Stimulated activated CD8-positive, alpha-beta memory T cell treated with anti-CD3 and anti-CD28 coated beads, Interleukin-7, amount 100 ng/mL, for 4 hours (primary cell): Measurements from ENCODE around the gene WDR7.

Source experiments
- DNase-seq, 2 donors: peaks; one replicate each; pipeline ENCODE4 v3.0.0-alpha.2; 2020; ENCODE audit warnings: low read depth in 2 of 2

Gene WDR7

DNA sequence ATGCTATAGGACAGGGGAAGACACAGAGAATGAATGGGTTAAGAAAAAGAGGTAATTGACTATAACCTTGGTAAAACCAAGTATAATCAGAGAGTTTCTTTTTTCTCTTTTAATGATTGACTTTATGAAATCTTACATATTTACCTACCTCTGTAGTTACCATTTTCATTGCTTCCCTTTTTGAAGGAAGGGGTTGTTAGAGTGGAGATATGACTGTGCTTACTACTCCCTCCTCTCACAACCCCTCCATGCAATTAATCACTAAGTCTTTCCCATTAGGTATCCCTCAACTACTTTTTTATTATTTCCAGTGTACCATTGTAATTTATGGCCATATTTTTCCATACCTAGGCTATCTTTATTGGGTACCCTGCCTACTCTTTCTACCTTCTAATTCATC lies 71.4 kb downstream of the WDR7 start:
- DNase-seq: no peak

DNA sequence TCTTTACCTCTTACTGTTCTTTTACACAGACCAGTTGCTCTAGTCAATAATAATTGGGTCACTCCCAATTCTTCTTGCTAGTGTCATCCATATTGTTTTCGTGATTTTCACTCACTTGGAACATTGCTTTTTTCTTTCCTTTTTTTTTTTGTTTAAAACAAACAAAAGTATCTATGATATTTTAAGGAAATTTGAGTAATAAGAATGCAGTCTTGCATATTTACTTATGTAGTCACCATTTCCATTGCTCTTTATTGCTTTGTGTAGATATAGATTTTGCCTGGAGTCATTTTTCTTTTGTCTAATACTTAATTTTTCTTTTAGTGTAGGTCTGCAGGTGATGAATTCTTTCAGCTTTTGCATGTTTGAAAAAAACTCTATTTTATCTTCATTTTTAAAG lies 71.9 kb downstream of the WDR7 start:
- DNase-seq: no peak

DNA sequence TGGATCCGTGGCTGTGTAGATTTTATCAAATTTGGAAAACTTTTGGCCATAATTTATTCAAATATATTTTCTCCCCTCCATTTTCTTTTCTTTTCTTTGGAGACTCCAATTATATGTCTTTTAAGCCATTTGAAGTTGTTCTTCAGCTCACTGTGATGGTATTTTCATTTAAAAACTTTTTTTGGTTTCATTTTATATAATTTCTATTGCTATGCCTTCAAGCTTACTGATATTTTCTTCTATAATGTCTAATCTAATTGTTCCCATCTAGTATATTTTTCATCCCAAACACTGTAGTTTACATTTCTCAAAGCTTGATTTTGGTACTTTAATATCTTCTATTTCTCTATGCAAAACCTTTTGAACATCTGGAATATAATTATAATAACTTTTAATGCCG lies 72.5 kb downstream of the WDR7 start:
- no peak for DNase-seq

- no peak for DNase-seq
Measured at GRCh38 chr18:56726906-56727305, 75.7 kb downstream of the WDR7 start.

- DNase-seq: no peak
Measured at GRCh38 chr18:56727399-56727798, 76.2 kb downstream of the WDR7 start.

DNA sequence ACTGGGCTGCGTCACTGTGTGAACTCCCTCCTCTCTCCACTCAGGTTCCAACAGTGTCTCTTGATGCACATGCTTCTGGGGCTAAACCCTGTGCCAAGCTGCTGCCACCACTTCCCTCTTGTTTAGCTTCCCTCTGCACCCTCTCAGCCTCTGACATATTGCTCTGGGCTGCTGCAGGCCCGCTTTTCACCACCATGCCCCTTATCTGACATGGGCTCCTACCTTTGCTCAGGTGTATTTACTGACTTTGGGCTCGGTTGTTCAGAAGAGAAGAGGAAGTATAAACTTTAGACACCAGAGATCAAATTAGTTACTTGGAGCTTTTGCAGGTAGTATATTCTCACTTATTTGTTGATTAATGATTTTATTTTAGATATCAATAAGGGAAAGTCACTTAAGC lies 77.6 kb downstream of the WDR7 start:
- DNase-seq: no peak

- no peak for DNase-seq
Measured at GRCh38 chr18:56738184-56738583, 87.0 kb downstream of the WDR7 start.

GRCh38 chr18:56739731-56740130 lies 88.6 kb downstream of the WDR7 start:
- no peak for DNase-seq

- no peak for DNase-seq
Measured at GRCh38 chr18:56740645-56741044, 89.5 kb downstream of the WDR7 start.

GRCh38 chr18:56741685-56742084 lies 90.5 kb downstream of the WDR7 start:
- DNase-seq: no peak

GRCh38 chr18:56743115-56743514 lies 92.0 kb downstream of the WDR7 start:
- no peak for DNase-seq

DNA sequence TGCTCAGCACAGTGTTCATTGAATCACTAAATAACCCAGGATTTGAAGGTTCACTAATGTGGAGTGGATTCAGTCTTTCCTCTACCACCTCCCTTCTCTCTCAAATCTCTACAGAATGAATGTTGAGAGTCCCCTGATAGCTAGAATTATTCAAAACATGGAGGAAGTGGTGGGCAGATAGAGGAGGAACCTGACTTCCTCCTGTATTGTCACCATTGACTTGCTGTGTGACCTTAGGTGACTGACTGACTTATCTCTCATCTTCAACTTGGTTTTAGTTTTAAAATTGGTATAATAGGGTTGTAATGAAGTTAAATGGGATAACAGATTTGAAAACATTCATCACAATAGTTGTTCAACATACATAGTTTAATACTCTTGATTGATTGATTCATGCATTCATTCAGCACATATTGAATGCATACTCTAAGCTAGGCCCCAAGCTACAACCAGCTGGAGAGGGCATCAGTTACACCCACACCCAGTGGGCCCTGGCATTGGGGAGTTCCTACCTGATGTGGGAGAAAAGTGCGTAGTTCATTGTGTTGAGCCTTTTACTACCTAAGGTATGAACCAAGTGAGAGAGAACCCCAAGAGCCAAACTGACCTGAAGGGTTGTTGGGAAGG lies 96.0 kb downstream of the WDR7 start:
- DNase-seq: no peak

- DNase-seq: no peak
Measured at GRCh38 chr18:56747857-56748256, 96.7 kb downstream of the WDR7 start.

DNA sequence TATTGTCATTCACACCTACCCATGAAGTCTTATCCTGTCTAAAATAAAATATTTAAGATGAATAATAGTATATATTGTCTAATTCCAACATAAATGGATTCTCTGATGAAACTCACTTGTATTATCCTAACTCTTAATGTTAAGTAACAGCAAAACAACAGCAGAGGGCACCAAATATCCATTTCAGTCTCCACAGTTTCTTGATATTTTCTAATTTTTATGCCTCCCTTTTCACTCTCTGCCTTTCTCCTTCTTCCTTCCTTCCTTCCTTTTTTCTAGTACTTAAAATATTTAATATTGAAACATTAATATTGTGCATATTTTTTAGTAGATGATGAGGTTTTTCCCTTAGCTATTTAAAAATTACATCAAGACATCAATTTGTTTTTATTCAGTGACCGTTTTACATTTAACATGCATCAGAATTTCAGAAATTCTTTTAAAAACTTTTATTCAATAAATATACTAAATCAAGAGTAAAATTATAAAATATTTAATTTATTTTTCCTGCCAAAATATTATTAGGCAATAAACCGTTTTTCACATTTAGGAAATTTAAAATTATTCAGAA lies 97.6 kb downstream of the WDR7 start:
- no peak for DNase-seq

DNA sequence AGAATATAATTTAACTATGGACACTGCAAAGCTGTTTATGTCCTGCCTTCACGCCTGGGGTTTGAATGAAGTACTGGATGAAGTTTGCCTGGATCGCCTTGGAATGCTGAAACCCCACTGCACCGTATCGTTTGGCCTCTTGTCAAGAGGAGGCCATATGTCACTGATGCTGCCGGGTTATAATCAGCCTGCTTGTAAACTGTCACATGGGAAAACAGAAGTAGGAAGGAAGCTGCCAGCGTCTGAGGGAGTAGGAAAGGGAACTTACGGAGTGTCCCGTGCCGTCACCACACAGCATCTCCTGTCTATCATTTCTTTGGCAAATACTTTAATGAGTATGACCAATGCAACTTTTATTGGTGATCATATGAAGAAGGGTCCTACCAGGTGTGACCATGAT lies 105.8 kb downstream of the WDR7 start:
- DNase-seq: no peak

- DNase-seq: no peak
Measured at GRCh38 chr18:56770097-56770496, 118.9 kb downstream of the WDR7 start.

DNA sequence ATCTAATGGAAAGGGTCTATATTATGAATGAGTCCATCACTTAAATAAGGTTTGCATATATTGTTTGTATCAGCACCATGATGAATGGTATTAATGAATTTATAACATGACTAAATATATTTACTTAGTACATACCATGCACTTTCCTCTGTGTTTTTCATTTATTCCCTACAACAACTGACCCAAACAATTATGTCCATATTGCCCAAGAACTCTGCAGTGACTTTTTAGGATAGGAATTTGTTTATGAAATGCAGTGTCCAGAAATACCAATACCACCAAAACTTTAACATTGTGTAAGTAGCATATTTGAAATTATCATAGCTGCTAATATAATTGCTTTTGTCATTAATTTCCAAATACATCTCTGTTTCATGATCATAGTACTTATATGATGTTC lies 119.7 kb downstream of the WDR7 start:
- no peak for DNase-seq

GRCh38 chr18:56775701-56776100 lies 124.5 kb downstream of the WDR7 start:
- DNase-seq: no peak

- no peak for DNase-seq
Measured at GRCh38 chr18:56787390-56787789, 136.2 kb downstream of the WDR7 start.

GRCh38 chr18:56789004-56789888 lies 138.1 kb downstream of the WDR7 start:
- no peak for DNase-seq

- no peak for DNase-seq
Measured at GRCh38 chr18:56789889-56790180, 138.7 kb downstream of the WDR7 start.

DNA sequence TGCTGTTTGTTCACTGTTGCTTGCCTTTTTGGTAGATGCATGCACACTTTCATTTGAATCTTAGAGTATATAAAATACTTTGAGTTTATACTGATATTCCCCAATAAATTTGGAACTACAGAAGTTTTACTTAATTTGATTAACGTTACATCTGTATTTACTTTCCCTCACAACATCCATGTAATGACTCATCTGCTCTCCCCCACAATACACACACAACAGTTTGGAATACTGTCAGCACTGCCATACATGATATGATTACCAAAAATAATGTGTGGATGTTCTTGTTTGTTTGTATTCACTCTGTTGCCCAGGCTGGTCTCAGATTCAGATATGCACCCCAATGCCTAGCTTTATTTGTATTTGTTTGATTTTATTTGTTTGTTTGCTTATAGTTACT lies 144.2 kb downstream of the WDR7 start:
- no peak for DNase-seq

DNA sequence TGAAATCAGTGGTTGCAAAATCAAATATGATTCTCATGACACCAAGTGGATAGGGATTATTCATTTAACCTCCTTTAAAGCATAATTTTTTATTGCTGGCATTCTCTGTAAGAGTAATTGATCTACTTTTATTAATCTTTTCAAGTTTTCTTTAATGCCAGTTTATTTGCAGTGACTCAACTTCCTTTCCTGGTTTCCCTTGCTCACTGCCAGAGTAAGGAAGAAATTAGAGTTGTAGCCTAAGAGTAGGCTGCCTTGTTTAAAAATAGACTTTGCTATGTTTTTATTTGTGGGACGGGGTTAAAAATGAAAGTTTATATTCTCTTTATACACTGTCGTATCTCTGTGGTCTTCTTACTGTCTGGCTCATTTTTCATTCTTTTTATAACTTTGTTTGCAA lies 148.6 kb downstream of the WDR7 start:
- no peak for DNase-seq
